Lung (tissue), 12 donors: ENCODE results near the gene CCDC192. TPM values are rescaled to one million over a fixed set of nuclear protein-coding genes. Genes with fewer than 3 reads are reported as not detected.

Source experiments
- ATAC-seq: fragments of 200-7000 bp; cut with Tn5 transposase; one replicate; pipeline ENCODE4 v1.9.1; 2020; ENCODE audit warnings: moderate number of reproducible peaks; ENCODE audit not compliant: insufficient read depth, low FRiP score
- DNase-seq, 3 donors: peaks; one replicate each; pipeline ENCODE4 v3.0.0-alpha.2; 2013 to 2017
- H3K27ac ChIP-seq, 2 donors: one replicate each; pipeline ENCODE4 v1.5.1; 2013; ENCODE audit warnings: mild to moderate bottlenecking in 2 of 2, moderate library complexity in 2 of 2, control low read depth in 1 of 2, inconsistent platforms in 1 of 2, low read depth in 1 of 2, low read length in 1 of 2
- H3K27me3 ChIP-seq, 3 donors: one replicate each; pipeline ENCODE4 v1.5.1; 2013; ENCODE audit warnings: low read length in 2 of 3; ENCODE audit not compliant: control insufficient read depth in 3 of 3, insufficient read depth in 3 of 3
- H3K36me3 ChIP-seq, 4 donors: one replicate each; pipeline ENCODE4 v1.5.1; 2013; ENCODE audit warnings: low read length in 4 of 4, mild to moderate bottlenecking in 1 of 4, moderate library complexity in 1 of 4; ENCODE audit not compliant: control insufficient read depth in 4 of 4, insufficient read depth in 4 of 4
- H3K4me1 ChIP-seq, 5 donors: one replicate each; pipeline ENCODE4 v1.5.1; 2013; ENCODE audit warnings: low read length in 5 of 5, mild to moderate bottlenecking in 2 of 5, moderate library complexity in 1 of 5; ENCODE audit not compliant: control insufficient read depth in 5 of 5, insufficient read depth in 5 of 5
- H3K4me3 ChIP-seq: one replicate; pipeline ENCODE4 v1.5.1; 2013; ENCODE audit warnings: mild to moderate bottlenecking, control low read depth, moderate library complexity
- H3K9ac ChIP-seq, 2 donors: one replicate each; pipeline ENCODE4 v1.5.1; 2013; ENCODE audit warnings: low read length in 2 of 2, control low read depth in 1 of 2; ENCODE audit not compliant: insufficient read depth in 1 of 2
- H3K9me3 ChIP-seq, 4 donors: one replicate each; pipeline ENCODE4 v1.5.1; 2013; ENCODE audit warnings: low read length in 3 of 4, mild to moderate bottlenecking in 1 of 4, moderate library complexity in 1 of 4; ENCODE audit not compliant: control insufficient read depth in 4 of 4, insufficient read depth in 3 of 4
- WGBS, 2 donors: extraction: QIAGEN DNeasy Blood & Tissue Kit; methylation state at CpG; one replicate each; pipeline ENCODE4 v1.1.7; 2013; 5-methylcytosine and 5-hydroxymethylcytosine counted together
- polyA plus RNA-seq, 2 donors: library from polyadenylated mRNA; stranded (reverse); fragments of 200-250 nt; gene quantifications; one replicate each; pipeline ENCODE4 v1.2.1, GENCODE V29; 2013
- total RNA-seq, 2 donors: library from RNA; depleted of rRNA in 1 of 2; stranded (reverse); fragments of >200 nt in 1 of 2; gene quantifications; one replicate each; pipeline ENCODE4 v1.2.1, GENCODE V29; 2014 to 2021
- TF ChIP-seq, protein P1 (sequence below): IDR thresholded peaks from 2 replicates; pipeline ENCODE4 v1.5.1; 2012; ENCODE audit warnings: mild to moderate bottlenecking; ENCODE audit errors: control extremely low read depth, extremely low read depth
- donor health status: control.
- donor health status: control.
- donor health status: Bipolar disorder and iron deficiency.
- donor health status: healthy.
- donor health status: DM: yes; HTN: yes; CAD: no.

CCDC192 gene
- total and polyA plus RNA-seq, 4 donors, result 0.08 to 0.47 (median 0.40) TPM; not detected in 1

DNA sequence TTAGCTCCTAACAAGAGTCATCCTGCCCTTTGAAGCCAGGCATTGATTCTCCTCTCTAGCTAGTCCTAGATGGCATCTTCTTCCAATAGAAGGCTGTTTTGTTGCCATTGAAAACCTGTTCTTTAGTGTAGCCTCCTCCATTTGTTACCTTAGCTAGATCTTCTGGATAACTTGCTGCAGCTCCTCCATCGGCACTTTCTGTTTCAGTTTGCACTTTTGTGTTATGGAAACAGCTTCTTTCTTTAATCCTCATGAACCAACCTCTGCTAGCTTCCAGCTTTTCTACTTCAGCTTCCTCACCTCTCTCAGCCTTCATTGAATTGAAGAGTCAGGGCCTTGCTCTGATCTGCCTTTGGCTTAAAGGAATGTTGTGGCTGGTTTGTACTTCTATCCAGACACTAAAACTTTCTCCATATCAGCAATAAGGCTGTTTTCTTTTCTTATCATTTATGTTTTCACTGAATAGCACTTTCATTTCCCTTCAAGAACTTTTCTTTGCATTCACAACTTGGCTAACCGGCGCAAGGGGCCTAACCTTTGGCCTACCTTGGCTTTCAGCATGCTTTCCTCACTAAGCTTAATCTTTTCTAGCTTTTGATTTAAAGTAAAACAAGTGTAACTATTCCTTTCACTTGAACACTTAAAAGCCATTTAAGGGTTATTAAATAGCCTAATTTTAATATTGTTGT lies 213.8 kb downstream of the CCDC192 start:
- no peak for ATAC-seq
- no peak overlapping the region for H3K4me3 ChIP-seq
- DNase-seq, result peak in 1 of 3 donors; percentile 32
- no peaks in the 10 kb centered on the region for H3K27me3 ChIP-seq
- H3K9me3 ChIP-seq, result no peaks in the 10 kb centered on the region
- peaks cover 0 to 6% (median 0%) of the 10 kb centered on the region in 5 donors for H3K4me1 ChIP-seq
- H3K9ac ChIP-seq, result no peak overlapping the region
- no peaks in the 10 kb centered on the region for H3K36me3 ChIP-seq
- H3K27ac ChIP-seq, result no peak overlapping the region
- TF ChIP-seq, protein P1, sequence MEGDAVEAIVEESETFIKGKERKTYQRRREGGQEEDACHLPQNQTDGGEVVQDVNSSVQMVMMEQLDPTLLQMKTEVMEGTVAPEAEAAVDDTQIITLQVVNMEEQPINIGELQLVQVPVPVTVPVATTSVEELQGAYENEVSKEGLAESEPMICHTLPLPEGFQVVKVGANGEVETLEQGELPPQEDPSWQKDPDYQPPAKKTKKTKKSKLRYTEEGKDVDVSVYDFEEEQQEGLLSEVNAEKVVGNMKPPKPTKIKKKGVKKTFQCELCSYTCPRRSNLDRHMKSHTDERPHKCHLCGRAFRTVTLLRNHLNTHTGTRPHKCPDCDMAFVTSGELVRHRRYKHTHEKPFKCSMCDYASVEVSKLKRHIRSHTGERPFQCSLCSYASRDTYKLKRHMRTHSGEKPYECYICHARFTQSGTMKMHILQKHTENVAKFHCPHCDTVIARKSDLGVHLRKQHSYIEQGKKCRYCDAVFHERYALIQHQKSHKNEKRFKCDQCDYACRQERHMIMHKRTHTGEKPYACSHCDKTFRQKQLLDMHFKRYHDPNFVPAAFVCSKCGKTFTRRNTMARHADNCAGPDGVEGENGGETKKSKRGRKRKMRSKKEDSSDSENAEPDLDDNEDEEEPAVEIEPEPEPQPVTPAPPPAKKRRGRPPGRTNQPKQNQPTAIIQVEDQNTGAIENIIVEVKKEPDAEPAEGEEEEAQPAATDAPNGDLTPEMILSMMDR, result no peak
- 42 to 55% methylated on average over 3 of the region's 3 CpGs for WGBS, 2 donors

DNA sequence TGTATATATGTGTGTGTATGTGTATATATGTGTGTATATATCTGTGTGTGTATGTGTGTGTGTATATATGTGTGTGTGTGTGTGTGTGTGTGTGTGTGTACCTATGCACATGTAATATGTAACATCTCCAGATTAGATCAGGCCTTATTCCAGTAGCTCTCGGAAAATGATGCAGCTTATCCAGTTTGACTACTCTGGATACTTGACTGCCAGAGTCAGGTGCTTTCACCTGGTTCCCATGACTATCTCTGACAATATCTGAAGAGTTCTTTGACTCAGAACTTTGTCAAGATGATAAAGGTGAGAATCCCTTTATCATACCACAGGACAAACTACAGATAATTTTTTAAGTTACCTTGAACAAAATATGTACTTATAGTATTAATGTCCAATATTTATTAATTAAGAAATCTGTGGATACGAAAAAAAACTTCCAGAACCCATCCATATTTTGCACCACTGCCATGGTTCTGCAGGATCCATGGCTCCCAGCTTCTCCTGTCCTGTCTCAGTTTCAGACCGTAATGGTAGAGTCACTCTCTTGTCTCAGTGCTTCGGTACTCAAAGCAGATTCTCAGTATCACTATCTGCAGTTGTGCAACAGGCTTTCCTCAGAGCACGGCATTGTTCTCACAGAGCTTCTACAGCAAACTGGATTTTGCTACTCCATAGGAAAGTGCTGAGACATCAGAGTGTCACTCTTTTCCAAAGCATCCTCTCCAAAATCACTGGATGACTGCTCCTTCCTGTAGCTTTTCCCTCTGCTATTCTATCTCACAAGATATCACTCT lies 216.0 kb downstream of the CCDC192 start:
- Histone ChIP-seq H3K36me3 (no peaks in the 10 kb centered on the region), H3K27ac (no peak overlapping the region), H3K9ac (no peak overlapping the region), H3K4me3 (no peak overlapping the region), H3K9me3 (no peaks in the 10 kb centered on the region), H3K4me1 (peaks cover 0 to 6% (median 0%) of the 10 kb centered on the region in 5 donors), H3K27me3 (no peaks in the 10 kb centered on the region)
- DNase-seq, result peak in 1 of 3 donors; percentile 51
- no peak for ATAC-seq
- WGBS, 2 donors, result 80 to 82% methylated on average over 5 of the region's 5 CpGs
- TF ChIP-seq, protein P1, result no peak

DNA sequence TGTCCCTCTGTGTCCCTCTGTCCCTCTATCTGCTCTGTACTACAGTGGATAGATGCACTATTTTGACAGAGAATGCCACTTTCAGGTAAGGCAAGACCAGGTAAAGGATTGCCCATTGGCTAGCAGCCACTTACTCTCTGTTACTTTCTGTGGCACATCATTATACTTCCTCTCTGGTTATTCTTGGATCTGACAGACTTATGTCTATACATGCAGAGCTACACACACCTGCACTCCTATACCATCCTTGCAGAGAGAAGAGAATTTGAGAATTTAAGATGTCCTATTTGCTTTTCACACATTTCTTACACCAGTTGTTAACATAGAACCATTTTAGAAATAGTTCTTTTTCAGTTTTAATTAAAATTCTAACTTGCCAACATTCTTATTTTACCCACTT lies 216.6 kb downstream of the CCDC192 start:
- H3K27ac ChIP-seq, result no peak overlapping the region
- DNase-seq, result no peak
- H3K4me1 ChIP-seq, result peaks cover 0 to 6% (median 0%) of the 10 kb centered on the region in 5 donors
- no peak overlapping the region for H3K4me3 ChIP-seq
- no peaks in the 10 kb centered on the region for H3K9me3 ChIP-seq
- TF ChIP-seq, protein P1, result no peak
- no peaks in the 10 kb centered on the region for H3K36me3 ChIP-seq
- no peaks in the 10 kb centered on the region for H3K27me3 ChIP-seq
- H3K9ac ChIP-seq, result no peak overlapping the region
- ATAC-seq, result no peak
